ENCODE data around the gene UBE2E3.
"Not testable (repeated sequence)": the region's sequence is repeated elsewhere in the genome, so short reads cannot be mapped to it uniquely, and the experiment has no call there.

The UBE2E3 gene

GRCh38 chr2:181077128-181077709 is 96.8 kb downstream of the UBE2E3 start:
- ChIA-PET CTCF (interaction anchor here (0.6 to 1.5 kb wide), 5 partner anchors 11 to 954 kb away, joined by 3 to 6 read pairs (median 4); no protein-coding TSS in a partner anchor), POLR2A (no interaction called here)
- TF ChIP-seq CTCF (IDR thresholded peaks at IDR 0.05; ENCODE audit: insufficient read depth, low read length, missing control alignments) = no peak
- no peak for DNase-seq (ENCODE audit: low read depth, low spot score)
- no peak overlapping the region for H3K4me3 ChIP-seq (ENCODE audit: low read depth, low read length)

- ChIA-PET CTCF (no interaction called here), POLR2A (no interaction called here)
- TF ChIP-seq CTCF (IDR thresholded peaks at IDR 0.05; ENCODE audit: insufficient read depth, low read length, missing control alignments) = no peak
- H3K4me3 ChIP-seq (ENCODE audit: low read depth, low read length) = no peak overlapping the region
- no peak for DNase-seq (ENCODE audit: low read depth, low spot score)
These were observed 102.7 kb downstream of the UBE2E3 start for GRCh38 chr2:181083140-181083539.

- TF ChIP-seq CTCF (IDR thresholded peaks at IDR 0.05; ENCODE audit: insufficient read depth, low read length, missing control alignments) = no peak
- POLR2A ChIA-PET = no interaction called here
- CTCF ChIA-PET = interaction anchor here (0.9 to 1.6 kb wide), 3 partner anchors 9 to 959 kb away, joined by 3 to 6 read pairs (median 6); no protein-coding TSS in a partner anchor
- DNase-seq (ENCODE audit: low read depth, low spot score) = no peak
- no peak overlapping the region for H3K4me3 ChIP-seq (ENCODE audit: low read depth, low read length)
These were observed 105.3 kb downstream of the UBE2E3 start for GRCh38 chr2:181085734-181086133.

- CTCF ChIA-PET; POLR2A ChIA-PET; DNase-seq (ENCODE audit: low read depth, low spot score); H3K4me3 ChIP-seq (ENCODE audit: low read depth, low read length): not testable (repeated sequence)
These were observed 111.5 kb downstream of the UBE2E3 start for GRCh38 chr2:181091920-181092319.

GRCh38 chr2:181095486-181095885 is 115.1 kb downstream of the UBE2E3 start:
- POLR2A ChIA-PET = no interaction called here
- TF ChIP-seq CTCF (IDR thresholded peaks at IDR 0.05; ENCODE audit: insufficient read depth, low read length, missing control alignments) = no peak
- CTCF ChIA-PET = interaction anchor here (0.9 kb wide), 1 partner anchor 8 kb away, joined by 3 read pairs; no protein-coding TSS in a partner anchor
- no peak overlapping the region for H3K4me3 ChIP-seq (ENCODE audit: low read depth, low read length)
- DNase-seq (ENCODE audit: low read depth, low spot score) = no peak

GRCh38 chr2:181103659-181104058 is 123.3 kb downstream of the UBE2E3 start:
- no peak for TF ChIP-seq CTCF (IDR thresholded peaks at IDR 0.05; ENCODE audit: insufficient read depth, low read length, missing control alignments)
- H3K4me3 ChIP-seq (ENCODE audit: low read depth, low read length) = no peak overlapping the region
- DNase-seq (ENCODE audit: low read depth, low spot score) = no peak
- ChIA-PET POLR2A (no interaction called here), CTCF (interaction anchor here (0.9 to 7.0 kb wide), 12 partner anchors 8 to 611 kb away, joined by 3 to 86 read pairs (median 4); partner anchors contain the start of gene ITGA4)
